ENCODE results near the gene C13orf46.

DNA sequence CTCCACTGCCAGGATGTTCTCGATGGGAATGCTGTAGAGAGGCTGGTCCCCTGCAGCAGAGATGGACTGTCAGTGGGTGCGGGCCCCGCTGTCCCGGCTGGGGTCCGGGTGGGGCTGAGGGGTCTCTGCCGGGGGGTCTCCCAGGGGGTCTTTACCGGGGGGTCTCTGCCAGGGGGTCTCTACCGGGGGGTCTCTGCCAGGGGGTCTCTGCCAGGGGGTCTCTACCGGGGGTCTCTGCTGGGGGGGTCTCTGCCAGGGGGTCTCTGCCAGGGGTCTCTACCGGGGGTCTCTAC, 25.7 kb upstream of the C13orf46 start:
- TF ChIP-seq, protein P1, sequence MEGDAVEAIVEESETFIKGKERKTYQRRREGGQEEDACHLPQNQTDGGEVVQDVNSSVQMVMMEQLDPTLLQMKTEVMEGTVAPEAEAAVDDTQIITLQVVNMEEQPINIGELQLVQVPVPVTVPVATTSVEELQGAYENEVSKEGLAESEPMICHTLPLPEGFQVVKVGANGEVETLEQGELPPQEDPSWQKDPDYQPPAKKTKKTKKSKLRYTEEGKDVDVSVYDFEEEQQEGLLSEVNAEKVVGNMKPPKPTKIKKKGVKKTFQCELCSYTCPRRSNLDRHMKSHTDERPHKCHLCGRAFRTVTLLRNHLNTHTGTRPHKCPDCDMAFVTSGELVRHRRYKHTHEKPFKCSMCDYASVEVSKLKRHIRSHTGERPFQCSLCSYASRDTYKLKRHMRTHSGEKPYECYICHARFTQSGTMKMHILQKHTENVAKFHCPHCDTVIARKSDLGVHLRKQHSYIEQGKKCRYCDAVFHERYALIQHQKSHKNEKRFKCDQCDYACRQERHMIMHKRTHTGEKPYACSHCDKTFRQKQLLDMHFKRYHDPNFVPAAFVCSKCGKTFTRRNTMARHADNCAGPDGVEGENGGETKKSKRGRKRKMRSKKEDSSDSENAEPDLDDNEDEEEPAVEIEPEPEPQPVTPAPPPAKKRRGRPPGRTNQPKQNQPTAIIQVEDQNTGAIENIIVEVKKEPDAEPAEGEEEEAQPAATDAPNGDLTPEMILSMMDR (optimal IDR thresholded peaks at IDR 0.05 in 1 of 3, IDR thresholded peaks at IDR 0.05 in 1 of 3, conservative IDR thresholded peaks at IDR 0.05 in 1 of 3; ENCODE audit: extremely low read depth in 1 of 3, insufficient read depth in 2 of 3, low read length in 3 of 3) = no peak
- no peak for TF ChIP-seq EZH2 (IDR thresholded peaks at IDR 0.05; ENCODE audit: low read length)
